ENCODE data around the gene SPPL3.

- TF ChIP-seq, protein P1, sequence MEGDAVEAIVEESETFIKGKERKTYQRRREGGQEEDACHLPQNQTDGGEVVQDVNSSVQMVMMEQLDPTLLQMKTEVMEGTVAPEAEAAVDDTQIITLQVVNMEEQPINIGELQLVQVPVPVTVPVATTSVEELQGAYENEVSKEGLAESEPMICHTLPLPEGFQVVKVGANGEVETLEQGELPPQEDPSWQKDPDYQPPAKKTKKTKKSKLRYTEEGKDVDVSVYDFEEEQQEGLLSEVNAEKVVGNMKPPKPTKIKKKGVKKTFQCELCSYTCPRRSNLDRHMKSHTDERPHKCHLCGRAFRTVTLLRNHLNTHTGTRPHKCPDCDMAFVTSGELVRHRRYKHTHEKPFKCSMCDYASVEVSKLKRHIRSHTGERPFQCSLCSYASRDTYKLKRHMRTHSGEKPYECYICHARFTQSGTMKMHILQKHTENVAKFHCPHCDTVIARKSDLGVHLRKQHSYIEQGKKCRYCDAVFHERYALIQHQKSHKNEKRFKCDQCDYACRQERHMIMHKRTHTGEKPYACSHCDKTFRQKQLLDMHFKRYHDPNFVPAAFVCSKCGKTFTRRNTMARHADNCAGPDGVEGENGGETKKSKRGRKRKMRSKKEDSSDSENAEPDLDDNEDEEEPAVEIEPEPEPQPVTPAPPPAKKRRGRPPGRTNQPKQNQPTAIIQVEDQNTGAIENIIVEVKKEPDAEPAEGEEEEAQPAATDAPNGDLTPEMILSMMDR (IDR thresholded peaks at IDR 0.05) = no peak
- no peak for TF ChIP-seq POLR2A (IDR thresholded peaks at IDR 0.05)
Observed at GRCh38 chr12:120755269-120755668, 148.9 kb downstream of the SPPL3 start.

Measured in esophagus squamous epithelium (tissue), 4 donors.